ENCODE measurements around the gene ATP6V1D.
"Not testable (repeated sequence)": the region's sequence is repeated elsewhere in the genome, so short reads cannot be mapped to it uniquely, and the experiment has no call there.

Gene ATP6V1D

DNA sequence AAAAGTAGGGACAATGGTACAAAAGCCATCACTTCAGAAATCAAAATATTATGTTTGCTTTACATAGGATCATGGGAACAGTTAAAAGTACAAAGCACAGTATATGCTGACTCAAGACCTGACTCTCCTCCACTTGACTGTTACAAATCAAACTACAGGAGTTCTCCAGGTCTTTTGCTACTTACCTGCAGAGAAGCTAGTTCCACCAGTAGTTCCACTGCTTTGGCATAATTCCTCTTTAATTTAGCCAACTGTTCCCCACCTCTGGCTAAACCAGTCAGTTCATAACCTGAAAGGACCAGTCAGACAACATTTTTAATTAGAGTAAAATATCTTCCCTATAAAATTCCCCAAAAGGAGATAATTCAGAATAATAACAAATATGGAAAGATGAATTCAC lies 14.0 kb downstream of the ATP6V1D start:
- Histone ChIP-seq H3K23ac (ENCODE audit: low read depth, low read length, poor library complexity) (no peak overlapping the region), H2BK15ac (ENCODE audit: low read length) (no peak overlapping the region), H3K4me3 (ENCODE audit: low read length in 2 of 2) (no peak overlapping the region), H3K9me3 (replicated peaks in 1 of 2; ENCODE audit: control insufficient read depth in 2 of 2, insufficient read depth in 1 of 2, low read depth in 1 of 2, low read length in 2 of 2) (no peaks in the 10 kb centered on the region), H3K36me3 (replicated peaks in 1 of 2; ENCODE audit: control insufficient read depth in 2 of 2, insufficient read depth in 2 of 2, low read length in 2 of 2) (peaks cover 7 to 85% of the 10 kb centered on the region in 2 donors), H2BK120ac (ENCODE audit: low read depth, low read length) (no peak overlapping the region), H4K8ac (ENCODE audit: low read depth, low read length) (no peak overlapping the region), H2BK5ac (ENCODE audit: low read length) (no peak overlapping the region), H2AK5ac (ENCODE audit: low read depth, low read length) (no peak overlapping the region), H2AFZ (ENCODE audit: low read length) (no peak overlapping the region), H3K14ac (ENCODE audit: low read length) (no peak overlapping the region), H3K9ac (ENCODE audit: low read depth, low read length, poor library complexity) (no peak overlapping the region), H3K4me1 (ENCODE audit: control insufficient read depth in 2 of 2, insufficient read depth in 1 of 2, low read depth in 1 of 2, low read length in 2 of 2) (no peaks in the 10 kb centered on the region), H4K91ac (ENCODE audit: low read depth, low read length, poor library complexity) (no peak overlapping the region), H3K4ac (ENCODE audit: low read length) (no peak overlapping the region), H3K27me3 (ENCODE audit: control insufficient read depth in 3 of 3, insufficient read depth in 3 of 3, low read depth in 1 of 3, low read length in 3 of 3) (no peaks in the 10 kb centered on the region), H2BK12ac (ENCODE audit: low read length) (no peak overlapping the region), H3K27ac (replicated peaks; ENCODE audit: low read length) (no peak overlapping the region), H3K79me1 (ENCODE audit: low read depth, low read length) (no peaks in the 10 kb centered on the region), H3K18ac (ENCODE audit: low read length) (no peak overlapping the region), H3K4me2 (ENCODE audit: insufficient read depth, low read length, poor library complexity, severe bottlenecking) (no peak overlapping the region)
- no peak for DNase-seq (ENCODE audit: low spot score)

- no peak overlapping the region for H4K8ac ChIP-seq (ENCODE audit: low read depth, low read length)
- no peak overlapping the region for H2BK5ac ChIP-seq (ENCODE audit: low read length)
- no peaks in the 10 kb centered on the region for H3K27me3 ChIP-seq (ENCODE audit: control insufficient read depth in 3 of 3, insufficient read depth in 3 of 3, low read depth in 1 of 3, low read length in 3 of 3)
- no peak overlapping the region for H3K14ac ChIP-seq (ENCODE audit: low read length)
- H3K18ac ChIP-seq (ENCODE audit: low read length), result no peak overlapping the region
- H3K4me2 ChIP-seq (ENCODE audit: insufficient read depth, low read length, poor library complexity, severe bottlenecking), result no peak overlapping the region
- no peak overlapping the region for H3K4me3 ChIP-seq (ENCODE audit: low read length in 2 of 2)
- no peak overlapping the region for H3K4ac ChIP-seq (ENCODE audit: low read length)
- H3K27ac ChIP-seq (replicated peaks; ENCODE audit: low read length), result no peak overlapping the region
- no CpG with 5 or more reads among the region's 4 CpGs for WGBS, 2 donors (ENCODE audit: extremely low coverage in 2 of 2, insufficient read length in 2 of 2, insufficient replicate concordance in 1 of 2)
- H2BK12ac ChIP-seq (ENCODE audit: low read length), result no peak overlapping the region
- DNase-seq (ENCODE audit: low spot score), result no peak
- no peak overlapping the region for H2AFZ ChIP-seq (ENCODE audit: low read length)
- peaks cover 7 to 81% of the 10 kb centered on the region in 2 donors for H3K36me3 ChIP-seq (replicated peaks in 1 of 2; ENCODE audit: control insufficient read depth in 2 of 2, insufficient read depth in 2 of 2, low read length in 2 of 2)
- H2AK5ac ChIP-seq (ENCODE audit: low read depth, low read length), result no peak overlapping the region
- no peaks in the 10 kb centered on the region for H3K4me1 ChIP-seq (ENCODE audit: control insufficient read depth in 2 of 2, insufficient read depth in 1 of 2, low read depth in 1 of 2, low read length in 2 of 2)
- no peak overlapping the region for H4K91ac ChIP-seq (ENCODE audit: low read depth, low read length, poor library complexity)
- H2BK120ac ChIP-seq (ENCODE audit: low read depth, low read length), result no peak overlapping the region
- no peak overlapping the region for H2BK15ac ChIP-seq (ENCODE audit: low read length)
- H3K9me3 ChIP-seq (replicated peaks in 1 of 2; ENCODE audit: control insufficient read depth in 2 of 2, insufficient read depth in 1 of 2, low read depth in 1 of 2, low read length in 2 of 2), result peaks cover 0 to 7% of the 10 kb centered on the region in 2 donors
- no peaks in the 10 kb centered on the region for H3K79me1 ChIP-seq (ENCODE audit: low read depth, low read length)
- H3K23ac ChIP-seq (ENCODE audit: low read depth, low read length, poor library complexity), result no peak overlapping the region
- H3K9ac ChIP-seq (ENCODE audit: low read depth, low read length, poor library complexity), result no peak overlapping the region
These were observed 15.9 kb downstream of the ATP6V1D start for GRCh38 chr14:67343601-67344230.

DNA sequence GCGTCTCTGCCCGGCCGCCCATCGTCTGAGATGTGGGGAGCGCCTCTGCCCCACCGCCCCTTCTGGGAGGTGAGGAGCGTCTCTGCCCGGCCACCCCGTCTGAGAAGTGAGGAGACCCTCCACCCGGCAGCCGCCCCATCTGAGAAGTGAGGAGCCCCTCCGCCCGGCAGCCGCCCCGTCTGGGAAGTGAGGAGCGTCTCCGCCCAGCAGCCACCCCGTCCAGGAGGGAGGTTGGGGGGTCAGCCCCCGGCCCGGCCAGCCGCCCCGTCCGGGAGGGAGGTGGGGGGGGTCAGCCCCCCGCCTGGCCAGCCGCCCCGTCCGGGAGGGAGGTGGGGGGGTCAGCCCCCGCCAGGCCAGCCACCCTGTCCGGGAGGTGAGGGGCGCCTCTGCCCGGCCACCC lies 18.4 kb downstream of the ATP6V1D start:
- not testable (repeated sequence) for H3K79me1 ChIP-seq (ENCODE audit: low read depth, low read length); H4K91ac ChIP-seq (ENCODE audit: low read depth, low read length, poor library complexity); H3K9ac ChIP-seq (ENCODE audit: low read depth, low read length, poor library complexity); H2BK12ac ChIP-seq (ENCODE audit: low read length); H2BK5ac ChIP-seq (ENCODE audit: low read length); H3K23ac ChIP-seq (ENCODE audit: low read depth, low read length, poor library complexity); H3K14ac ChIP-seq (ENCODE audit: low read length); H2BK15ac ChIP-seq (ENCODE audit: low read length); H2AK5ac ChIP-seq (ENCODE audit: low read depth, low read length); H3K9me3 ChIP-seq (replicated peaks in 1 of 2; ENCODE audit: control insufficient read depth in 2 of 2, insufficient read depth in 1 of 2, low read depth in 1 of 2, low read length in 2 of 2); H3K4ac ChIP-seq (ENCODE audit: low read length); H3K27ac ChIP-seq (replicated peaks; ENCODE audit: low read length); DNase-seq (ENCODE audit: low spot score); H3K4me1 ChIP-seq (ENCODE audit: control insufficient read depth in 2 of 2, insufficient read depth in 1 of 2, low read depth in 1 of 2, low read length in 2 of 2); H2AFZ ChIP-seq (ENCODE audit: low read length); H3K27me3 ChIP-seq (ENCODE audit: control insufficient read depth in 3 of 3, insufficient read depth in 3 of 3, low read depth in 1 of 3, low read length in 3 of 3); H3K18ac ChIP-seq (ENCODE audit: low read length); H3K4me3 ChIP-seq (ENCODE audit: low read length in 2 of 2); H4K8ac ChIP-seq (ENCODE audit: low read depth, low read length); H2BK120ac ChIP-seq (ENCODE audit: low read depth, low read length); H3K4me2 ChIP-seq (ENCODE audit: insufficient read depth, low read length, poor library complexity, severe bottlenecking)
- H3K36me3 ChIP-seq (replicated peaks in 1 of 2; ENCODE audit: control insufficient read depth in 2 of 2, insufficient read depth in 2 of 2, low read length in 2 of 2), result peaks cover 8 to 80% of the 10 kb centered on the region in 2 donors
- WGBS, 2 donors (ENCODE audit: extremely low coverage in 2 of 2, insufficient read length in 2 of 2, insufficient replicate concordance in 1 of 2), result no CpG with 5 or more reads among the region's 31 CpGs

- H3K27me3 ChIP-seq (ENCODE audit: control insufficient read depth in 3 of 3, insufficient read depth in 3 of 3, low read depth in 1 of 3, low read length in 3 of 3), result no peaks in the 10 kb centered on the region
- no peak overlapping the region for H2BK120ac ChIP-seq (ENCODE audit: low read depth, low read length)
- peaks cover 18 to 92% of the 10 kb centered on the region in 2 donors for H3K36me3 ChIP-seq (replicated peaks in 1 of 2; ENCODE audit: control insufficient read depth in 2 of 2, insufficient read depth in 2 of 2, low read length in 2 of 2)
- no CpG with 5 or more reads among the region's 2 CpGs for WGBS, 2 donors (ENCODE audit: extremely low coverage in 2 of 2, insufficient read length in 2 of 2, insufficient replicate concordance in 1 of 2)
- no peak overlapping the region for H2BK5ac ChIP-seq (ENCODE audit: low read length)
- no peak overlapping the region for H3K14ac ChIP-seq (ENCODE audit: low read length)
- H2BK12ac ChIP-seq (ENCODE audit: low read length), result no peak overlapping the region
- no peak overlapping the region for H3K4me2 ChIP-seq (ENCODE audit: insufficient read depth, low read length, poor library complexity, severe bottlenecking)
- H4K8ac ChIP-seq (ENCODE audit: low read depth, low read length), result no peak overlapping the region
- no peak for DNase-seq (ENCODE audit: low spot score)
- H3K4me1 ChIP-seq (ENCODE audit: control insufficient read depth in 2 of 2, insufficient read depth in 1 of 2, low read depth in 1 of 2, low read length in 2 of 2), result no peaks in the 10 kb centered on the region
- H2BK15ac ChIP-seq (ENCODE audit: low read length), result no peak overlapping the region
- no peaks in the 10 kb centered on the region for H3K79me1 ChIP-seq (ENCODE audit: low read depth, low read length)
- H3K23ac ChIP-seq (ENCODE audit: low read depth, low read length, poor library complexity), result no peak overlapping the region
- no peak overlapping the region for H3K4ac ChIP-seq (ENCODE audit: low read length)
- peaks cover 0 to 7% of the 10 kb centered on the region in 2 donors for H3K9me3 ChIP-seq (replicated peaks in 1 of 2; ENCODE audit: control insufficient read depth in 2 of 2, insufficient read depth in 1 of 2, low read depth in 1 of 2, low read length in 2 of 2)
- no peak overlapping the region for H3K9ac ChIP-seq (ENCODE audit: low read depth, low read length, poor library complexity)
- no peak overlapping the region for H3K4me3 ChIP-seq (ENCODE audit: low read length in 2 of 2)
- H3K27ac ChIP-seq (replicated peaks; ENCODE audit: low read length), result no peak overlapping the region
- H4K91ac ChIP-seq (ENCODE audit: low read depth, low read length, poor library complexity), result no peak overlapping the region
- no peak overlapping the region for H2AFZ ChIP-seq (ENCODE audit: low read length)
- H3K18ac ChIP-seq (ENCODE audit: low read length), result no peak overlapping the region
- no peak overlapping the region for H2AK5ac ChIP-seq (ENCODE audit: low read depth, low read length)
These were observed 23.8 kb downstream of the ATP6V1D start for GRCh38 chr14:67335781-67336180.
